Gastroesophageal sphincter (tissue), 4 donors: Measurements from ENCODE around the gene MAN2A2. TPM values are rescaled to one million over a fixed set of nuclear protein-coding genes. Genes with fewer than 3 reads are reported as not detected.

Experiments
- ATAC-seq: fragments of 150-250 bp; one replicate; pipeline ENCODE4 v1.9.1; 2016; ENCODE audit warnings: mild to moderate bottlenecking, moderate library complexity
- H3K27ac ChIP-seq, 4 donors: fragments of 200-600 bp; sonication (generic) in 3 of 4; 1 replicate in 3 of 4; 2 replicates in 1 of 4; pipeline ENCODE4 v1.5.1; 2016 to 2019
- H3K27me3 ChIP-seq: fragments of 200-600 bp; sonication (generic); one replicate; pipeline ENCODE4 v1.5.1; 2019
- H3K36me3 ChIP-seq, 2 donors: fragments of 200-600 bp; sonication (generic); one replicate each; pipeline ENCODE4 v1.5.1; 2019; ENCODE audit warnings: control low read depth in 1 of 2
- H3K4me1 ChIP-seq, 3 donors: fragments of 200-600 bp; sonication (generic); 1 replicate in 2 of 3; 2 replicates in 1 of 3; pipeline ENCODE4 v1.5.1; 2016 to 2019; ENCODE audit warnings: control low read depth in 2 of 3
- H3K4me3 ChIP-seq, 2 donors: fragments of 200-600 bp; sonication (generic); one replicate each; pipeline ENCODE4 v1.5.1; 2019; ENCODE audit warnings: mild to moderate bottlenecking in 1 of 2, moderate library complexity in 1 of 2
- H3K9me3 ChIP-seq, 3 donors: fragments of 200-600 bp; sonication (generic); one replicate each; pipeline ENCODE4 v1.5.1; 2017 to 2019; ENCODE audit warnings: control low read depth in 2 of 3
- EP300 ChIP-seq: sonication (generic); formaldehyde crosslinking; IDR thresholded peaks from one replicate; pipeline ENCODE4 v1.6.1; 2017; ENCODE audit warnings: antibody characterized with exemption, mild to moderate bottlenecking
- POLR2A ChIP-seq, 2 donors: fragments of 450-650 bp; IDR thresholded peaks; one replicate each; pipeline ENCODE4 v1.6.1; 2017; ENCODE audit warnings: antibody characterized with exemption in 2 of 2, mild to moderate bottlenecking in 2 of 2, moderate library complexity in 1 of 2
- POLR2AphosphoS5 ChIP-seq: sonication (generic); formaldehyde crosslinking; IDR thresholded peaks from one replicate; pipeline ENCODE4 v1.6.1; 2017; ENCODE audit warnings: antibody characterized with exemption
- WGBS, 2 donors: methylation state at CpG; one replicate each; pipeline ENCODE4 v1.1.5; 2018; ENCODE audit warnings: low coverage in 1 of 2; 5-methylcytosine and 5-hydroxymethylcytosine counted together
- total RNA-seq, 4 donors: library from RNA; depleted of rRNA; stranded (reverse); fragments of >200 nt; gene quantifications; one replicate each; pipeline ENCODE4 v1.1.0, GENCODE V29; 2016
- TF ChIP-seq, protein P1 (sequence below), 4 experiments: fragments of 200-600 bp in 2 of 4; fragments of 450-650 bp in 2 of 4; sonication (generic) in 1 of 4; IDR thresholded peaks; one replicate each; pipeline ENCODE4 v1.5.1; 2017 to 2019; ENCODE audit warnings: antibody characterized with exemption in 4 of 4, mild to moderate bottlenecking in 2 of 4, moderate library complexity in 2 of 4

The MAN2A2 gene
- total RNA-seq, 4 donors from 2014 or later: 19.4 to 58.2 (median 44.9) TPM

DNA sequence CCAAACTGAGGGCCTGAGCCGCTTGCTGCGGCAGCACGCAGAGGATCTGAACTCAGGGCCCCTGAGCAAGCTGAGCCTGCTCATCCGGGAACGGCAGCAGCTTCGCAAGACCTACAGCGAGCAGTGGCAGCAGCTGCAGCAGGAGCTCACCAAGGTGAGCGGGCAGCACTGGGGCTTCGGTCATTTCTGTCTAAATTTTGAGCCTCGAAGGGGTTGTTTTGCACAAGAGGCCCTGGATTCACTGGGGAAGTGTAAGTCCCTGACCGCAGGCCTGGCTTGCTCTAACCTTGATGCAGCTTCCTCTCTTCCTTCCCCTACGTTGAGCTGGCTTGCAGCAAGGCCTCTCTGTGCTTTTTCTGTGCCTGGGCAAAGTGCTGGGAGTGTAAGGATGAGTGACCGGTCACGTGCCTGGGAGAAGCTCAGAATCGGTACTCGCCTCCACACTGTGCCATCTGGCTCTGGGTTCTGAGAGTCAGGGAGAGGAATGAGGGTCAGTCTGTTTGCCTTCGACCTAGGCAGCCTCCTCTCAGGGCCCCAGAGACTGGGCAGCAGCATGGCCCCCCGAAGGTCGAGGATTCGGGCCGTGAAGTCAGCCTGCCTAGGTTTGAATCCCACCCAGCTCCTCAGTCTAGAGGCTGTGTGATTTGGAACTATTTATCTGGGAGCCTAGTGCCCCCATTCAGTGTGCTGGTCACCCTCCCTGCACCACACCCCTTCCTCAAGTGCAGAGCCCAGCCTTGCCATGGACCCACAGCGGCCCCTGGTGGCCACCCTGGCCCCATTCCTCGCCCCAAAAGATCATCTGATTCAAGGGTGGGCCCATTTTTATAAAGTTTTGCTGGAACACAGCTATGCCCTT, 17.4 kb upstream of the MAN2A2 start:
- Histone ChIP-seq H3K9me3 (no peaks in the 10 kb centered on the region), H3K27ac (peak overlapping the region in 3 of 4 donors; percentile 88 to 94 (median 89)), H3K4me3 (peak overlapping the region in 1 of 2 donors; percentile 53), H3K36me3 (peaks cover 0 to 57% of the 10 kb centered on the region in 2 donors), H3K27me3 (no peaks in the 10 kb centered on the region), H3K4me1 (peaks cover 0 to 50% (median 26%) of the 10 kb centered on the region in 3 donors)
- WGBS, 2 donors: 24 to 90% methylated on average over 2 to 5 of the region's 23 CpGs
- no peak for TF ChIP-seq EP300
- TF ChIP-seq, protein P1, sequence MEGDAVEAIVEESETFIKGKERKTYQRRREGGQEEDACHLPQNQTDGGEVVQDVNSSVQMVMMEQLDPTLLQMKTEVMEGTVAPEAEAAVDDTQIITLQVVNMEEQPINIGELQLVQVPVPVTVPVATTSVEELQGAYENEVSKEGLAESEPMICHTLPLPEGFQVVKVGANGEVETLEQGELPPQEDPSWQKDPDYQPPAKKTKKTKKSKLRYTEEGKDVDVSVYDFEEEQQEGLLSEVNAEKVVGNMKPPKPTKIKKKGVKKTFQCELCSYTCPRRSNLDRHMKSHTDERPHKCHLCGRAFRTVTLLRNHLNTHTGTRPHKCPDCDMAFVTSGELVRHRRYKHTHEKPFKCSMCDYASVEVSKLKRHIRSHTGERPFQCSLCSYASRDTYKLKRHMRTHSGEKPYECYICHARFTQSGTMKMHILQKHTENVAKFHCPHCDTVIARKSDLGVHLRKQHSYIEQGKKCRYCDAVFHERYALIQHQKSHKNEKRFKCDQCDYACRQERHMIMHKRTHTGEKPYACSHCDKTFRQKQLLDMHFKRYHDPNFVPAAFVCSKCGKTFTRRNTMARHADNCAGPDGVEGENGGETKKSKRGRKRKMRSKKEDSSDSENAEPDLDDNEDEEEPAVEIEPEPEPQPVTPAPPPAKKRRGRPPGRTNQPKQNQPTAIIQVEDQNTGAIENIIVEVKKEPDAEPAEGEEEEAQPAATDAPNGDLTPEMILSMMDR (IDR thresholded peaks at IDR 0.05): peak in 3 of 4 experiments; percentile 92 to 95 (median 95)
- peak; percentile 61 for ATAC-seq

DNA sequence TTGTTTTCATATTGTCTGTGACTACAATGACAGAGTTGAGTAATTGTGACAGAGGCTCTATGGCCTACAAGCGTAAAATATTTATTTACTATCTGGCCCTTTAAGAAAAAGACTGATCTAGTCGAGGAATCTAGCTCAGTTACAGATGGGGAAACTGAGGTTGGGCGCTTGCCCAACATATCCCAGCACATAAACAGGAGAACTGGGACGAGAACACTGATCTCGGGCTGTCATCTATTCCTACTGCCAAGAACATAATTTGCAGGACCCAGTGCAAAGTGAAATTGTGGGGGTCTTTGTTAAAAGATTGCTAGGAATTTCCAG, 16.8 kb upstream of the MAN2A2 start:
- Histone ChIP-seq H3K4me3 (no peak overlapping the region), H3K4me1 (peaks cover 0 to 50% (median 26%) of the 10 kb centered on the region in 3 donors), H3K27me3 (no peaks in the 10 kb centered on the region), H3K9me3 (no peaks in the 10 kb centered on the region), H3K36me3 (peaks cover 0 to 57% of the 10 kb centered on the region in 2 donors), H3K27ac (peak overlapping the region in 3 of 4 donors; percentile 14 to 94 (median 89))
- TF ChIP-seq POLR2AphosphoS5: no peak
- no peak for TF ChIP-seq POLR2A (IDR thresholded peaks at IDR 0.05)
- no peak for TF ChIP-seq EP300
- TF ChIP-seq, protein P1 (IDR thresholded peaks at IDR 0.05): no peak
- ATAC-seq: no peak
- 6 to 32% methylated on average over 3 to 5 of the region's 5 CpGs for WGBS, 2 donors

DNA sequence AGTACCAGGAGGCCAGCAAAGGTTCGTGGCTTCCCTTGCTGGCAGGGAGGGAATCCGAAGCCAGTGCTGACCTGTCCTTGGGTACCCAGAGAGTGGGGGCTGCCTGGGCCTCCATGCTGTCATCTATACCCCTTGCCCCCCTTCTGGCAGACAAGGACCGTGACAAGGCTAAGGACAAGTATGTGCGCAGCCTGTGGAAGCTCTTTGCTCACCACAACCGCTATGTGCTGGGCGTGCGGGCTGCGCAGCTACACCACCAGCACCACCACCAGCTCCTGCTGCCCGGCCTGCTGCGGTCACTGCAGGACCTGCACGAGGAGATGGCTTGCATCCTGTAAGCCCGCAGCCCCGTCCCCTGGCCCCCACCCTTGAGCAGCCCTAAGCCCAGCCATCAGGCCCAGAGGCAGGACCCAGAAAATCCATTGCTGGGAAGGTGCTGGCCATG, 16.0 kb upstream of the MAN2A2 start:
- Histone ChIP-seq H3K27me3 (no peaks in the 10 kb centered on the region), H3K27ac (peak overlapping the region in 1 of 4 donors; percentile 94), H3K36me3 (peaks cover 0 to 57% of the 10 kb centered on the region in 2 donors), H3K4me1 (peaks cover 0 to 50% (median 26%) of the 10 kb centered on the region in 3 donors), H3K9me3 (no peaks in the 10 kb centered on the region), H3K4me3 (no peak overlapping the region)
- no peak for ATAC-seq
- TF ChIP-seq EP300 (no peak), POLR2AphosphoS5 (no peak), POLR2A (IDR thresholded peaks at IDR 0.05) (no peak)
- TF ChIP-seq, protein P1 (IDR thresholded peaks at IDR 0.05): no peak
- WGBS, 2 donors: no CpG with 5 or more reads among the region's 13 CpGs

DNA sequence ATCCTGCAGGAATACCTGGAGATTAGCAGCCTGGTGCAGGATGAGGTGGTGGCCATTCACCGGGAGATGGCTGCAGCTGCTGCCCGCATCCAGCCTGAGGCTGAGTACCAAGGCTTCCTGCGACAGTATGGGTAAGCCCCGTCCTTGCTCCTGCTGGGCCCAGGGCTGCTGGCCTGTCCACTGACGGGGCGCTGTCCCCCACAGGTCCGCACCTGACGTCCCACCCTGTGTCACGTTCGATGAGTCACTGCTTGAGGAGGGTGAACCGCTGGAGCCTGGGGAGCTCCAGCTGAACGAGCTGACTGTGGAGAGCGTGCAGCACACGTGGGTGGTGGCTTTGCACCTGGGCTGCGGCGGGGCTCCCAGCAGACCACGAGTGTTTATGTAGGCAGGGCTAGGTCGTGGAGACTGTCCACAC, 13.8 kb upstream of the MAN2A2 start:
- H3K9me3 ChIP-seq: no peaks in the 10 kb centered on the region
- no peak overlapping the region for H3K27ac ChIP-seq
- no peak for ATAC-seq
- H3K4me1 ChIP-seq: peaks cover 0 to 31% (median 14%) of the 10 kb centered on the region in 3 donors
- TF ChIP-seq, protein P1 (IDR thresholded peaks at IDR 0.05): no peak
- TF ChIP-seq EP300 (no peak), POLR2A (IDR thresholded peaks at IDR 0.05) (no peak), POLR2AphosphoS5 (no peak)
- 20% methylated on average over 1 of the region's 18 CpGs; no CpG with 5 or more reads in 1 of the 2 donors for WGBS, 2 donors
- no peak overlapping the region for H3K4me3 ChIP-seq
- H3K36me3 ChIP-seq: peaks cover 0 to 75% of the 10 kb centered on the region in 2 donors
- no peaks in the 10 kb centered on the region for H3K27me3 ChIP-seq
